ENCODE data around the gene CCHCR1. TPM values are rescaled to one million over a fixed set of nuclear protein-coding genes. Genes with fewer than 3 reads are reported as not detected.
A peak's percentile ranks its signal among the peaks of the same experiment; 100 is the strongest.
"Not testable (repeated sequence)": the region's sequence is repeated elsewhere in the genome, so short reads cannot be mapped to it uniquely, and the experiment has no call there.

CCHCR1 gene
- total RNA-seq, 1 donor from 2014 or later: 48.6 TPM

GRCh38 chr6:31193206-31193605 lies 35.6 kb upstream of the CCHCR1 start:
- H3K4me1 Mint-ChIP-seq: peaks cover 8% of the 10 kb centered on the region
- H3K27ac Mint-ChIP-seq (ENCODE audit: unreplicated experiment): no peak overlapping the region
- no peak for DNase-seq (ENCODE audit: low read depth, low spot score)

GRCh38 chr6:31192431-31193105 lies 35.0 kb upstream of the CCHCR1 start:
- H3K36me3 Mint-ChIP-seq (ENCODE audit: low read depth); H3K27ac Mint-ChIP-seq (ENCODE audit: unreplicated experiment); H3K9me3 Mint-ChIP-seq; H3K4me1 Mint-ChIP-seq; H3K27me3 Mint-ChIP-seq (ENCODE audit: low read depth): not testable (repeated sequence)
- DNase-seq (ENCODE audit: low read depth, low spot score): peak; percentile 57
- TF ChIP-seq CTCF (conservative IDR thresholded peaks at IDR 0.05): peak; percentile 73
- H3K4me3 Mint-ChIP-seq: peak overlapping the region; percentile 9

More at GRCh38 chr6:31193206-31193605, 35.6 kb upstream of the CCHCR1 start:
- Mint-ChIP-seq H3K27me3 (ENCODE audit: low read depth) (no peaks in the 10 kb centered on the region), H3K9me3 (no peaks in the 10 kb centered on the region), H3K36me3 (ENCODE audit: low read depth) (no peaks in the 10 kb centered on the region), H3K4me3 (no peak overlapping the region)
- no peak for TF ChIP-seq CTCF (conservative IDR thresholded peaks at IDR 0.05)

GRCh38 chr6:31190488-31190887 lies 32.9 kb upstream of the CCHCR1 start:
- Mint-ChIP-seq H3K36me3 (ENCODE audit: low read depth) (no peaks in the 10 kb centered on the region), H3K27ac (ENCODE audit: unreplicated experiment) (no peak overlapping the region), H3K27me3 (ENCODE audit: low read depth) (no peaks in the 10 kb centered on the region), H3K4me1 (no peaks in the 10 kb centered on the region), H3K4me3 (no peak overlapping the region), H3K9me3 (no peaks in the 10 kb centered on the region)
- DNase-seq (ENCODE audit: low read depth, low spot score): no peak
- TF ChIP-seq CTCF (conservative IDR thresholded peaks at IDR 0.05): no peak

- not testable (repeated sequence) for H3K4me3 Mint-ChIP-seq; H3K9me3 Mint-ChIP-seq; H3K27ac Mint-ChIP-seq (ENCODE audit: unreplicated experiment); H3K4me1 Mint-ChIP-seq; H3K27me3 Mint-ChIP-seq (ENCODE audit: low read depth); H3K36me3 Mint-ChIP-seq (ENCODE audit: low read depth); DNase-seq (ENCODE audit: low read depth, low spot score)
These were observed 31.6 kb upstream of the CCHCR1 start for GRCh38 chr6:31189223-31189622.

GRCh38 chr6:31187780-31188194 lies 30.2 kb upstream of the CCHCR1 start:
- Mint-ChIP-seq H3K27me3 (ENCODE audit: low read depth) (no peaks in the 10 kb centered on the region), H3K27ac (ENCODE audit: unreplicated experiment) (no peak overlapping the region), H3K4me1 (no peaks in the 10 kb centered on the region)

More at GRCh38 chr6:31187780-31188194, 30.2 kb upstream of the CCHCR1 start:
- DNase-seq (ENCODE audit: low read depth, low spot score): no peak
- Mint-ChIP-seq H3K9me3 (no peaks in the 10 kb centered on the region), H3K4me3 (no peak overlapping the region), H3K36me3 (ENCODE audit: low read depth) (no peaks in the 10 kb centered on the region)
- TF ChIP-seq CTCF (conservative IDR thresholded peaks at IDR 0.05): no peak

Measured in neural crest cell (in vitro differentiated cells).